D721Med (cell line): Measurements from ENCODE around the gene TH.

ENCODE experiments used
- DNase-seq: peaks from one replicate; pipeline ENCODE4 v3.0.0; 2011; ENCODE audit warnings: low spot score; ENCODE audit not compliant: insufficient read length
- FAIRE-seq: peaks from 2 replicates; lab custom pipeline; 2011; peaks lifted over from hg19 to GRCh38; lab: Jason Lieb, UNC
- TF ChIP-seq, protein P1 (sequence below): IDR thresholded peaks from 2 replicates; pipeline ENCODE4 v1.5.1; 2012; ENCODE audit warnings: mild to moderate bottlenecking, control low read depth; ENCODE audit not compliant: insufficient read depth; ENCODE audit errors: missing control alignments

Gene TH

GRCh38 chr11:2116680-2117079 is 54.9 kb downstream of the TH start:
- TF ChIP-seq, protein P1, sequence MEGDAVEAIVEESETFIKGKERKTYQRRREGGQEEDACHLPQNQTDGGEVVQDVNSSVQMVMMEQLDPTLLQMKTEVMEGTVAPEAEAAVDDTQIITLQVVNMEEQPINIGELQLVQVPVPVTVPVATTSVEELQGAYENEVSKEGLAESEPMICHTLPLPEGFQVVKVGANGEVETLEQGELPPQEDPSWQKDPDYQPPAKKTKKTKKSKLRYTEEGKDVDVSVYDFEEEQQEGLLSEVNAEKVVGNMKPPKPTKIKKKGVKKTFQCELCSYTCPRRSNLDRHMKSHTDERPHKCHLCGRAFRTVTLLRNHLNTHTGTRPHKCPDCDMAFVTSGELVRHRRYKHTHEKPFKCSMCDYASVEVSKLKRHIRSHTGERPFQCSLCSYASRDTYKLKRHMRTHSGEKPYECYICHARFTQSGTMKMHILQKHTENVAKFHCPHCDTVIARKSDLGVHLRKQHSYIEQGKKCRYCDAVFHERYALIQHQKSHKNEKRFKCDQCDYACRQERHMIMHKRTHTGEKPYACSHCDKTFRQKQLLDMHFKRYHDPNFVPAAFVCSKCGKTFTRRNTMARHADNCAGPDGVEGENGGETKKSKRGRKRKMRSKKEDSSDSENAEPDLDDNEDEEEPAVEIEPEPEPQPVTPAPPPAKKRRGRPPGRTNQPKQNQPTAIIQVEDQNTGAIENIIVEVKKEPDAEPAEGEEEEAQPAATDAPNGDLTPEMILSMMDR, result no peak
- FAIRE-seq, result no peak
- no peak for DNase-seq

- FAIRE-seq, result no peak
- no peak for DNase-seq
- TF ChIP-seq, protein P1, result no peak
Measured at GRCh38 chr11:2115308-2115707, 56.3 kb downstream of the TH start.

DNA sequence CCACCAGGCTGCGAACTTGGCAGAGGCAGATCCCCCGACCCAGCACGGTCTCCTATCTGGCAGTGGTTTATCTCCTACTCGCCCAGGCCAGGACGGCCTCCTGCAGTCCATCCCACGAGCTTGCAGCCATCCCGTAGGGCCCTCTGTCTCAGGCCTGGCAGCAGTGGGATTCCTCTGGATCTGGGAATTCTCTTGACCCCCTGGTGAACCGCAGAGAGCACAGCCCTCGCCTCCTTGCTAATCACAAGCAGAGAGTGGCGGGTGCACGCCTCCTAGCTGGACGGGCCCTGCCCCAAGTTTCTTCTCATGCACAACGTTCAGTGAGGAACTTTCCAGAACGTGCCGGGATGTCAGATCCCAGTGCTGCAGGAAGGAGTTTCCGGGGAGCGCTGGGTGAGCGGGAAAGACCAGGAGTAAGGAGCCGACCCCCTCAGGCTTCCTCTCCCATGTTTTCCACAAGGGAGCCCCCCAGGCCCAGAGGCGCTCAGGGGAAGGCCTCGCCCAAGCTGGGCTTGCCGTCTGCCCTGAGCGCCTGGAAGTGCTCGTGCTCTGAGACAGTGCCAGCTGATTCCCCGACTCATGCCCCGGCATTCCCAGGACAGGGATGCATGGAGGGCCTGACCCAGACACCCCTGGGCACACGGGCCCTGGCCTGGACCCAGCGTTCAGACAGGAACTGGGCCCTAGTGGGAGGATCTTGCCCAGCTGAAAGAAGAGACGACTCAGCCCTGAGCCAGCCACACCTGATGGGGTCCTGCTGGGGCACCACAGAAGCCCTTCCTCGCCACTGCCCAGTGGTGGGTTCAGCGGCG is 57.0 kb downstream of the TH start:
- FAIRE-seq, result no peak

More for the DNA sequence above, 57.0 kb downstream of the TH start:
- DNase-seq, result no peak
- TF ChIP-seq, protein P1, result no peak
